UCSD-AML1 (cell line): ENCODE measurements around the gene PLEKHA5.
"Not testable (repeated sequence)": the region's sequence is repeated elsewhere in the genome, so short reads cannot be mapped to it uniquely, and the experiment has no call there.

Source experiments
- DNase-seq: peaks from one replicate; lab custom pipeline; 2025; ENCODE audit not compliant: unreplicated experiment; lab: John Stamatoyannopoulos, UW

Gene PLEKHA5

GRCh38 chr12:19167708-19168107 lies 38.2 kb downstream of the PLEKHA5 start:
- no peak for DNase-seq

- no peak for DNase-seq
Measured at GRCh38 chr12:19168644-19169043, 39.1 kb downstream of the PLEKHA5 start.

GRCh38 chr12:19169222-19169621 lies 39.7 kb downstream of the PLEKHA5 start:
- DNase-seq = no peak

GRCh38 chr12:19170286-19170685 lies 40.8 kb downstream of the PLEKHA5 start:
- not testable (repeated sequence) for DNase-seq

GRCh38 chr12:19171731-19172130 lies 42.2 kb downstream of the PLEKHA5 start:
- DNase-seq = no peak

GRCh38 chr12:19177754-19178153 lies 48.2 kb downstream of the PLEKHA5 start:
- no peak for DNase-seq

- DNase-seq = no peak
Measured at GRCh38 chr12:19179986-19180385, 50.5 kb downstream of the PLEKHA5 start.

- DNase-seq = no peak
Measured at GRCh38 chr12:19181666-19182426, 52.3 kb downstream of the PLEKHA5 start.

GRCh38 chr12:19183121-19183838 lies 53.7 kb downstream of the PLEKHA5 start:
- no peak for DNase-seq

GRCh38 chr12:19185262-19185929 lies 55.9 kb downstream of the PLEKHA5 start:
- DNase-seq = no peak

GRCh38 chr12:19186722-19187661 lies 57.5 kb downstream of the PLEKHA5 start:
- no peak for DNase-seq

- no peak for DNase-seq
Measured at GRCh38 chr12:19189522-19189921, 60.0 kb downstream of the PLEKHA5 start.

- DNase-seq = no peak
Measured at GRCh38 chr12:19190292-19191031, 60.9 kb downstream of the PLEKHA5 start.

GRCh38 chr12:19191089-19191488 lies 61.6 kb downstream of the PLEKHA5 start:
- no peak for DNase-seq

- DNase-seq = no peak
Measured at GRCh38 chr12:19191563-19191962, 62.0 kb downstream of the PLEKHA5 start.

GRCh38 chr12:19192710-19193109 lies 63.2 kb downstream of the PLEKHA5 start:
- DNase-seq = no peak

- DNase-seq = no peak
Measured at GRCh38 chr12:19194963-19195362, 65.4 kb downstream of the PLEKHA5 start.

- DNase-seq = no peak
Measured at GRCh38 chr12:19196959-19197630, 67.6 kb downstream of the PLEKHA5 start.

GRCh38 chr12:19198272-19198671 lies 68.7 kb downstream of the PLEKHA5 start:
- no peak for DNase-seq

GRCh38 chr12:19199332-19199731 lies 69.8 kb downstream of the PLEKHA5 start:
- no peak for DNase-seq
